A549 (cell line): ENCODE measurements around the gene CDC42BPB. TPM values are rescaled to one million over a fixed set of nuclear protein-coding genes. Genes with fewer than 3 reads are reported as not detected.
A peak's percentile ranks its signal among the peaks of the same experiment; 100 is the strongest.
"Not testable (repeated sequence)": the region's sequence is repeated elsewhere in the genome, so short reads cannot be mapped to it uniquely, and the experiment has no call there.

Source experiments
- ATAC-seq, 2 experiments: fragments of 200-7000 bp in 1 of 2; fragments of >200 bp in 1 of 2; cut with Nextera tagmentation in 1 of 2; cut with Tn5 transposase in 1 of 2; 3 replicates each; pipeline versions ENCODE4 v1.8.0 to v1.9.1; 2018 to 2020; ENCODE audit warnings: mild to moderate bottlenecking in 1 of 2, moderate library complexity in 1 of 2
- CTCF ChIA-PET: fragments of 300-600 bp; sonication (Branson Sonifier 250); formaldehyde crosslinking; extraction: SDS; loops from one replicate; lab custom pipeline; 2021; ENCODE audit warnings: antibody characterized with exemption, inconsistent platforms; lab: Yijun Ruan, JAX
- POLR2A ChIA-PET: fragments of 350-600 bp; formaldehyde crosslinking; extraction: SDS; loops from one replicate; lab custom pipeline; 2021; ENCODE audit warnings: antibody characterized with exemption, inconsistent platforms; lab: Yijun Ruan, JAX
- DNase-seq, 2 experiments: peaks; one replicate each; pipeline versions ENCODE4 v3.0.0 to v3.0.0-alpha.2; 2011 to 2016; ENCODE audit warnings: low read depth in 1 of 2, low spot score in 1 of 2
- FAIRE-seq: peaks from 2 replicates; lab custom pipeline; 2011; peaks lifted over from hg19 to GRCh38; lab: Jason Lieb, UNC
- H3K27ac ChIP-seq, 2 experiments: fragments of >200 bp; sonication (Bioruptor Twin); formaldehyde crosslinking; 3 replicates each; pipeline ENCODE4 v1.5.1; 2016 to 2017
- H3K4me1 ChIP-seq: fragments of >200 bp; sonication (Bioruptor Twin); formaldehyde crosslinking; 3 replicates; pipeline ENCODE4 v1.6.1; 2016
- H3K4me2 ChIP-seq: fragments of >200 bp; sonication (Bioruptor Twin); formaldehyde crosslinking; 3 replicates; pipeline ENCODE4 v1.6.1; 2016
- H3K4me3 ChIP-seq: fragments of >200 bp; sonication (Bioruptor Twin); formaldehyde crosslinking; 3 replicates; pipeline ENCODE4 v1.5.1; 2016
- H3K9me3 ChIP-seq: fragments of >200 bp; sonication (Bioruptor Twin); formaldehyde crosslinking; 3 replicates; pipeline ENCODE4 v1.6.1; 2016
- BHLHE40 ChIP-seq: IDR thresholded peaks from 2 replicates; pipeline ENCODE4 v1.6.1; 2012; ENCODE audit warnings: low read depth, low read length, inconsistent platforms
- CBX2 ChIP-seq: fragments of 200-600 bp; sonication (generic); IDR thresholded peaks from 2 replicates; pipeline ENCODE4 v1.6.1; 2016; ENCODE audit warnings: low read depth, mild to moderate bottlenecking, borderline replicate concordance
- CEBPB ChIP-seq, 2 experiments: fragments of >200 bp in 1 of 2; sonication (Bioruptor Twin) in 1 of 2; formaldehyde crosslinking in 1 of 2; IDR thresholded peaks; 2 replicates each; pipeline ENCODE4 v1.6.1; 2012 to 2016
- CHD4 ChIP-seq: fragments of 200-600 bp; sonication (generic); IDR thresholded peaks from 2 replicates; pipeline ENCODE4 v1.6.1; 2016; ENCODE audit warnings: antibody characterized with exemption, mild to moderate bottlenecking, borderline replicate concordance
- CTCF ChIP-seq: fragments of >200 bp; sonication (Bioruptor Twin); formaldehyde crosslinking; IDR thresholded peaks from 3 replicates; pipeline ENCODE4 v1.5.1; 2016
- ELK1 ChIP-seq: fragments of 150-350 bp; IDR thresholded peaks from 2 replicates; pipeline ENCODE4 v1.6.1; 2014; ENCODE audit warnings: low read depth, mild to moderate bottlenecking, low read length
- EP300 ChIP-seq, 2 experiments: fragments of >200 bp; sonication (Bioruptor Twin); formaldehyde crosslinking; IDR thresholded peaks; 2 replicates in 1 of 2; 3 replicates in 1 of 2; pipeline ENCODE4 v1.6.1; 2016 to 2017
- FOSL2 ChIP-seq, 2 experiments: fragments of 450-650 bp in 1 of 2; fragments of >200 bp in 1 of 2; sonication (Bioruptor Twin) in 1 of 2; formaldehyde crosslinking; IDR thresholded peaks; 2 replicates each; pipeline versions ENCODE4 v1.5.0 to v1.6.1; 2016 to 2020; ENCODE audit warnings: mild to moderate bottlenecking in 1 of 2, moderate library complexity in 1 of 2
- FOXS1 ChIP-seq: fragments of 250-450 bp; sonication (Bioruptor Pico); IDR thresholded peaks from 2 replicates; pipeline ENCODE4 v1.5.0; 2020; ENCODE audit warnings: mild to moderate bottlenecking, moderate library complexity
- HDAC2 ChIP-seq: fragments of 200-600 bp; sonication (generic); IDR thresholded peaks from 2 replicates; pipeline ENCODE4 v1.6.1; 2016
- HES2 ChIP-seq: fragments of >200 bp; sonication (Bioruptor Twin); formaldehyde crosslinking; IDR thresholded peaks from 2 replicates; pipeline ENCODE4 v1.6.1; 2016
- HOXA7 ChIP-seq: fragments of 250-450 bp; sonication (Bioruptor Pico); IDR thresholded peaks from 2 replicates; pipeline ENCODE4 v1.5.0; 2020; ENCODE audit warnings: mild to moderate bottlenecking, moderate library complexity
- JUN ChIP-seq, 2 experiments: fragments of >200 bp; sonication (Bioruptor Twin); formaldehyde crosslinking; IDR thresholded peaks; 2 replicates in 1 of 2; 3 replicates in 1 of 2; pipeline ENCODE4 v1.6.1; 2016 to 2017
- MAX ChIP-seq: IDR thresholded peaks from 2 replicates; pipeline ENCODE4 v1.6.1; 2012
- MYC ChIP-seq: IDR thresholded peaks from 2 replicates; pipeline ENCODE4 v1.6.1; 2012; ENCODE audit warnings: mild to moderate bottlenecking, inconsistent platforms, low read length, improper control_type of control experiment, borderline replicate concordance
- NPAS2 ChIP-seq: fragments of 250-450 bp; sonication (Bioruptor Pico); IDR thresholded peaks from 2 replicates; pipeline ENCODE4 v1.8.0; 2022; ENCODE audit warnings: mild to moderate bottlenecking, moderate library complexity, borderline replicate concordance
- NR3C1 ChIP-seq: fragments of >200 bp; sonication (Bioruptor Twin); formaldehyde crosslinking; IDR thresholded peaks from 3 replicates; pipeline ENCODE4 v1.6.1; 2017
- PHF8 ChIP-seq: fragments of 200-600 bp; sonication (generic); IDR thresholded peaks from 2 replicates; pipeline ENCODE4 v1.6.1; 2016; ENCODE audit warnings: low read depth, mild to moderate bottlenecking, antibody characterized with exemption, moderate library complexity, borderline replicate concordance
- RAD21 ChIP-seq, 2 experiments: fragments of >200 bp in 1 of 2; sonication (Bioruptor Twin) in 1 of 2; formaldehyde crosslinking in 1 of 2; IDR thresholded peaks in 1 of 2; conservative IDR thresholded peaks in 1 of 2; 2 replicates in 1 of 2; 3 replicates in 1 of 2; pipeline ENCODE4 v1.6.1; 2012 to 2018; ENCODE audit warnings: inconsistent platforms in 1 of 2
- RARB ChIP-seq: fragments of 250-450 bp; sonication (Bioruptor Pico); IDR thresholded peaks from 2 replicates; pipeline ENCODE4 v1.8.0; 2021; ENCODE audit warnings: mild to moderate bottlenecking, moderate library complexity
- WGBS: methylation state at CpG from one replicate; pipeline ENCODE4 v1.1.6; 2017; ENCODE audit errors: missing lambda C conversion rate; 5-methylcytosine and 5-hydroxymethylcytosine counted together
- polyA plus RNA-seq, 4 experiments: library from polyadenylated mRNA; depleted of rRNA in 3 of 4; stranded (reverse); fragments of >200 nt; fragmentation: RNase III in 1 of 4; extraction: RNeasy Plus Mini Kit Qiagen cat#74134 plus additional on column Dnase treatment in 1 of 4; gene quantifications; 2 replicates in 3 of 4; 3 replicates in 1 of 4; pipeline ENCODE4 v1.2.3, GENCODE V29; 2011 to 2017

Gene CDC42BPB
- polyA plus RNA-seq, 2 of the 4 experiments (the other 2 are of a cell fraction), result 56.4 to 57.1 TPM

GRCh38 chr14:103026988-103027387 is 30.4 kb downstream of the CDC42BPB start:
- POLR2A ChIA-PET, result no interaction called here
- no peak overlapping the region for H3K4me2 ChIP-seq
- no peak overlapping the region for H3K27ac ChIP-seq
- FAIRE-seq (no peak), DNase-seq (no peak), ATAC-seq (no peak)
- CTCF ChIA-PET, result interaction anchor here (0.6 to 0.7 kb wide), 2 partner anchors 319 to 877 kb away, joined by 3 read pairs; no protein-coding TSS in a partner anchor
- H3K4me3 ChIP-seq, result no peak overlapping the region
- H3K4me1 ChIP-seq, result peaks cover 32% of the 10 kb centered on the region
- no peaks in the 10 kb centered on the region for H3K9me3 ChIP-seq
- WGBS, result 95% methylated on average over 3 of the region's 3 CpGs
- no peak for TF ChIP-seq BHLHE40
- TF ChIP-seq NR3C1, result no peak
- no peak for TF ChIP-seq EP300 (IDR thresholded peaks at IDR 0.05)
- no peak for TF ChIP-seq PHF8
- TF ChIP-seq FOXS1 (CRISPR knock-in tag), result no peak
- TF ChIP-seq CBX2, result no peak
- no peak for TF ChIP-seq HDAC2
- no peak for TF ChIP-seq MAX
- no peak for TF ChIP-seq HOXA7 (CRISPR knock-in tag)
- TF ChIP-seq FOSL2 (IDR thresholded peaks at IDR 0.05), result no peak
- TF ChIP-seq FOSL2 (CRISPR knock-in tag; IDR thresholded peaks at IDR 0.05), result no peak
- TF ChIP-seq CEBPB (IDR thresholded peaks at IDR 0.05), result no peak
- TF ChIP-seq CHD4, result no peak
- TF ChIP-seq NPAS2 (CRISPR knock-in tag), result no peak

GRCh38 chr14:103026196-103026595 is 31.2 kb downstream of the CDC42BPB start:
- WGBS, result 93% methylated on average over 6 of the region's 6 CpGs
- CTCF ChIA-PET, result interaction anchor here (0.7 to 1.5 kb wide), 2 partner anchors 46 to 48 kb away, joined by 3 to 4 read pairs; no protein-coding TSS in a partner anchor
- DNase-seq, H3K27ac ChIP-seq, H3K4me2 ChIP-seq, POLR2A ChIA-PET, H3K9me3 ChIP-seq, H3K4me3 ChIP-seq, FAIRE-seq, ATAC-seq: not testable (repeated sequence)
- H3K4me1 ChIP-seq, result peaks cover 26% of the 10 kb centered on the region

- 82% methylated on average over 15 of the region's 15 CpGs for WGBS
- no peak overlapping the region for H3K4me2 ChIP-seq
- POLR2A ChIA-PET, result no interaction called here
- ATAC-seq, result no peak; a peak in 2 of 6 replicates
- no peak for DNase-seq
- FAIRE-seq, result no peak
- peak overlapping the region in 1 of 2 experiments; percentile 15; a peak in 1 of 6 replicates for H3K27ac ChIP-seq
- no peaks in the 10 kb centered on the region for H3K9me3 ChIP-seq
- no peak for TF ChIP-seq CTCF
- TF ChIP-seq EP300 (IDR thresholded peaks at IDR 0.05), result no peak
- TF ChIP-seq RARB (CRISPR knock-in tag), result no peak
- TF ChIP-seq HES2, result no peak
- TF ChIP-seq RAD21 (conservative IDR thresholded peaks at IDR 0.05 in 1 of 2, IDR thresholded peaks at IDR 0.05 in 1 of 2), result no peak
- TF ChIP-seq JUN (IDR thresholded peaks at IDR 0.05), result no peak
- TF ChIP-seq NR3C1, result no peak
- TF ChIP-seq ELK1, result no peak
- TF ChIP-seq MYC, result no peak
- no peak overlapping the region for H3K4me3 ChIP-seq
- CTCF ChIA-PET, result no interaction called here
- H3K4me1 ChIP-seq, result peaks cover 25% of the 10 kb centered on the region
Measured at GRCh38 chr14:103023881-103024473, 33.4 kb downstream of the CDC42BPB start.
